GM19239 (cell line): ENCODE data around the gene HAX1.

Experiments
- DNase-seq: peaks from one replicate; pipeline ENCODE4 v3.0.0; 2011; ENCODE audit warnings: low spot score; ENCODE audit not compliant: insufficient read length
- FAIRE-seq: peaks from 2 replicates; lab custom pipeline; 2011; peaks lifted over from hg19 to GRCh38; lab: Jason Lieb, UNC

HAX1 gene

GRCh38 chr1:154324669-154325582 is 52.5 kb downstream of the HAX1 start, which contains the start of gene ATP8B2:
Gene ATP8B2, plus strand, starts transcription at chr1:154325525. Its CDS starts 2,617 bp downstream, at chr1:154328142.
- peak; percentile 85 for DNase-seq
- FAIRE-seq, result peak; percentile 81
